ENCODE measurements around the gene AGMO. TPM values are rescaled to one million over a fixed set of nuclear protein-coding genes. Genes with fewer than 3 reads are reported as not detected.

Gene AGMO
- total RNA-seq, 1 experiment from 2014 or later, result not detected

GRCh38 chr7:15462721-15463389, 99.0 kb downstream of the AGMO start:
- DNase-seq (ENCODE audit: low read depth, low spot score) (no peak), ATAC-seq (no peak)
- no peaks in the 10 kb centered on the region for H3K79me2 ChIP-seq (ENCODE audit: insufficient read depth, low read length)
- intact Hi-C loops (cut with micrococcal nuclease), result no loop called here
- no TSS peak for BruUV-seq (replicated peaks)
- H2AFZ ChIP-seq (ENCODE audit: low read depth, low read length, poor library complexity, severe bottlenecking), result no peak overlapping the region
- no peaks in the 10 kb centered on the region for H3K4me1 ChIP-seq (ENCODE audit: control insufficient read depth in 1 of 2, insufficient read depth in 2 of 2, low read length in 2 of 2)
- no peaks in the 10 kb centered on the region for H3K27me3 ChIP-seq (ENCODE audit: insufficient read depth, low read length)
- no peaks in the 10 kb centered on the region for H3K9me2 ChIP-seq (ENCODE audit: insufficient read depth)
- RAD21 ChIA-PET (ENCODE audit: low non-redundant PET in 1 of 2, low total read pairs in 2 of 2, uncharacterized antibody in 2 of 2, unreplicated experiment in 2 of 2), result no interaction called here
- no peaks in the 10 kb centered on the region for H3K36me3 ChIP-seq (ENCODE audit: control insufficient read depth in 1 of 2, insufficient read depth in 2 of 2, low read length in 2 of 2)
- no peaks in the 10 kb centered on the region for H4K20me1 ChIP-seq (ENCODE audit: insufficient read depth)
- no peak overlapping the region for H3K4me2 ChIP-seq (ENCODE audit: low read length)
- H3K4me3 ChIP-seq (replicated peaks in 1 of 2; ENCODE audit: low read depth in 1 of 2, low read length in 2 of 2), result no peak overlapping the region
- no peak overlapping the region for H3K9ac ChIP-seq (ENCODE audit: low read length)
- H3K27ac ChIP-seq (ENCODE audit: low read depth, low read length), result no peak overlapping the region
- TF ChIP-seq CEBPB (IDR thresholded peaks at IDR 0.05; ENCODE audit: low read depth), result no peak
- TF ChIP-seq ZNF274 (IDR thresholded peaks at IDR 0.05; ENCODE audit: low read depth, low read length), result no peak
- no peak for TF ChIP-seq FOSL1 (IDR thresholded peaks at IDR 0.05; ENCODE audit: low read depth)
- TF ChIP-seq ZBTB33 (IDR thresholded peaks at IDR 0.05; ENCODE audit: extremely low read depth, insufficient replicate concordance, low read length), result no peak
- no peak for TF ChIP-seq RAD21 (IDR thresholded peaks at IDR 0.05; ENCODE audit: low read depth)
- no peak for TF ChIP-seq EGR1 (IDR thresholded peaks at IDR 0.05; ENCODE audit: low read depth)
- TF ChIP-seq CBX3 (IDR thresholded peaks at IDR 0.05; ENCODE audit: low read depth), result no peak
- no peak for TF ChIP-seq YY1 (IDR thresholded peaks at IDR 0.05; ENCODE audit: extremely low read depth, insufficient replicate concordance, low read depth, low read length)
- no peak for TF ChIP-seq EZH2phosphoT487 (IDR thresholded peaks at IDR 0.05; ENCODE audit: borderline replicate concordance)
- no peak for TF ChIP-seq EZH2 (IDR thresholded peaks at IDR 0.05)
- no peak for TF ChIP-seq ZFX (IDR thresholded peaks at IDR 0.05)
- no peak for TF ChIP-seq POLR2AphosphoS5 (IDR thresholded peaks at IDR 0.05; ENCODE audit: low read depth, low read length)
- TF ChIP-seq, protein P1, sequence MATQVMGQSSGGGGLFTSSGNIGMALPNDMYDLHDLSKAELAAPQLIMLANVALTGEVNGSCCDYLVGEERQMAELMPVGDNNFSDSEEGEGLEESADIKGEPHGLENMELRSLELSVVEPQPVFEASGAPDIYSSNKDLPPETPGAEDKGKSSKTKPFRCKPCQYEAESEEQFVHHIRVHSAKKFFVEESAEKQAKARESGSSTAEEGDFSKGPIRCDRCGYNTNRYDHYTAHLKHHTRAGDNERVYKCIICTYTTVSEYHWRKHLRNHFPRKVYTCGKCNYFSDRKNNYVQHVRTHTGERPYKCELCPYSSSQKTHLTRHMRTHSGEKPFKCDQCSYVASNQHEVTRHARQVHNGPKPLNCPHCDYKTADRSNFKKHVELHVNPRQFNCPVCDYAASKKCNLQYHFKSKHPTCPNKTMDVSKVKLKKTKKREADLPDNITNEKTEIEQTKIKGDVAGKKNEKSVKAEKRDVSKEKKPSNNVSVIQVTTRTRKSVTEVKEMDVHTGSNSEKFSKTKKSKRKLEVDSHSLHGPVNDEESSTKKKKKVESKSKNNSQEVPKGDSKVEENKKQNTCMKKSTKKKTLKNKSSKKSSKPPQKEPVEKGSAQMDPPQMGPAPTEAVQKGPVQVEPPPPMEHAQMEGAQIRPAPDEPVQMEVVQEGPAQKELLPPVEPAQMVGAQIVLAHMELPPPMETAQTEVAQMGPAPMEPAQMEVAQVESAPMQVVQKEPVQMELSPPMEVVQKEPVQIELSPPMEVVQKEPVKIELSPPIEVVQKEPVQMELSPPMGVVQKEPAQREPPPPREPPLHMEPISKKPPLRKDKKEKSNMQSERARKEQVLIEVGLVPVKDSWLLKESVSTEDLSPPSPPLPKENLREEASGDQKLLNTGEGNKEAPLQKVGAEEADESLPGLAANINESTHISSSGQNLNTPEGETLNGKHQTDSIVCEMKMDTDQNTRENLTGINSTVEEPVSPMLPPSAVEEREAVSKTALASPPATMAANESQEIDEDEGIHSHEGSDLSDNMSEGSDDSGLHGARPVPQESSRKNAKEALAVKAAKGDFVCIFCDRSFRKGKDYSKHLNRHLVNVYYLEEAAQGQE (IDR thresholded peaks at IDR 0.05; ENCODE audit: low read depth), result no peak
- no peak for TF ChIP-seq SRF (IDR thresholded peaks at IDR 0.05; ENCODE audit: low read depth)
- TF ChIP-seq, protein P2, sequence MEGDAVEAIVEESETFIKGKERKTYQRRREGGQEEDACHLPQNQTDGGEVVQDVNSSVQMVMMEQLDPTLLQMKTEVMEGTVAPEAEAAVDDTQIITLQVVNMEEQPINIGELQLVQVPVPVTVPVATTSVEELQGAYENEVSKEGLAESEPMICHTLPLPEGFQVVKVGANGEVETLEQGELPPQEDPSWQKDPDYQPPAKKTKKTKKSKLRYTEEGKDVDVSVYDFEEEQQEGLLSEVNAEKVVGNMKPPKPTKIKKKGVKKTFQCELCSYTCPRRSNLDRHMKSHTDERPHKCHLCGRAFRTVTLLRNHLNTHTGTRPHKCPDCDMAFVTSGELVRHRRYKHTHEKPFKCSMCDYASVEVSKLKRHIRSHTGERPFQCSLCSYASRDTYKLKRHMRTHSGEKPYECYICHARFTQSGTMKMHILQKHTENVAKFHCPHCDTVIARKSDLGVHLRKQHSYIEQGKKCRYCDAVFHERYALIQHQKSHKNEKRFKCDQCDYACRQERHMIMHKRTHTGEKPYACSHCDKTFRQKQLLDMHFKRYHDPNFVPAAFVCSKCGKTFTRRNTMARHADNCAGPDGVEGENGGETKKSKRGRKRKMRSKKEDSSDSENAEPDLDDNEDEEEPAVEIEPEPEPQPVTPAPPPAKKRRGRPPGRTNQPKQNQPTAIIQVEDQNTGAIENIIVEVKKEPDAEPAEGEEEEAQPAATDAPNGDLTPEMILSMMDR (IDR thresholded peaks at IDR 0.05 in 2 of 3, conservative IDR thresholded peaks at IDR 0.05 in 1 of 3; ENCODE audit: borderline replicate concordance in 1 of 3, insufficient read depth in 1 of 3, low read depth in 2 of 3, low read length in 2 of 3), result no peak
- TF ChIP-seq, protein P3, sequence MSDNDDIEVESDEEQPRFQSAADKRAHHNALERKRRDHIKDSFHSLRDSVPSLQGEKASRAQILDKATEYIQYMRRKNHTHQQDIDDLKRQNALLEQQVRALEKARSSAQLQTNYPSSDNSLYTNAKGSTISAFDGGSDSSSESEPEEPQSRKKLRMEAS (IDR thresholded peaks at IDR 0.05), result no peak
- TF ChIP-seq SIN3A (IDR thresholded peaks at IDR 0.05; ENCODE audit: low read depth), result no peak
- TF ChIP-seq POLR2A (IDR thresholded peaks at IDR 0.05; ENCODE audit: borderline replicate concordance, extremely low read depth, insufficient read depth, insufficient read length), result no peak
- no peak for TF ChIP-seq TCF7L2 (IDR thresholded peaks at IDR 0.05; ENCODE audit: borderline replicate concordance, extremely low read depth, insufficient read depth, insufficient read length)
- CTCF ChIA-PET, result no interaction called here
- no peaks in the 10 kb centered on the region for H3K9me3 ChIP-seq (ENCODE audit: control insufficient read depth in 1 of 2, insufficient read depth in 1 of 2, low read depth in 1 of 2, low read length in 2 of 2)
- POLR2A ChIA-PET, result no interaction called here
